Measurements from ENCODE around the gene ADAMTSL4.
A peak's percentile ranks its signal among the peaks of the same experiment; 100 is the strongest.
"Not testable (repeated sequence)": the region's sequence is repeated elsewhere in the genome, so short reads cannot be mapped to it uniquely, and the experiment has no call there.

Gene ADAMTSL4

GRCh38 chr1:150568594-150568966, 19.4 kb downstream of the ADAMTSL4 start:
- DNase-seq, result no peak

- DNase-seq, result no peak
Measured at GRCh38 chr1:150572918-150573647, 23.9 kb downstream of the ADAMTSL4 start.

GRCh38 chr1:150573648-150574071, 24.5 kb downstream of the ADAMTSL4 start:
- not testable (repeated sequence) for DNase-seq

DNA sequence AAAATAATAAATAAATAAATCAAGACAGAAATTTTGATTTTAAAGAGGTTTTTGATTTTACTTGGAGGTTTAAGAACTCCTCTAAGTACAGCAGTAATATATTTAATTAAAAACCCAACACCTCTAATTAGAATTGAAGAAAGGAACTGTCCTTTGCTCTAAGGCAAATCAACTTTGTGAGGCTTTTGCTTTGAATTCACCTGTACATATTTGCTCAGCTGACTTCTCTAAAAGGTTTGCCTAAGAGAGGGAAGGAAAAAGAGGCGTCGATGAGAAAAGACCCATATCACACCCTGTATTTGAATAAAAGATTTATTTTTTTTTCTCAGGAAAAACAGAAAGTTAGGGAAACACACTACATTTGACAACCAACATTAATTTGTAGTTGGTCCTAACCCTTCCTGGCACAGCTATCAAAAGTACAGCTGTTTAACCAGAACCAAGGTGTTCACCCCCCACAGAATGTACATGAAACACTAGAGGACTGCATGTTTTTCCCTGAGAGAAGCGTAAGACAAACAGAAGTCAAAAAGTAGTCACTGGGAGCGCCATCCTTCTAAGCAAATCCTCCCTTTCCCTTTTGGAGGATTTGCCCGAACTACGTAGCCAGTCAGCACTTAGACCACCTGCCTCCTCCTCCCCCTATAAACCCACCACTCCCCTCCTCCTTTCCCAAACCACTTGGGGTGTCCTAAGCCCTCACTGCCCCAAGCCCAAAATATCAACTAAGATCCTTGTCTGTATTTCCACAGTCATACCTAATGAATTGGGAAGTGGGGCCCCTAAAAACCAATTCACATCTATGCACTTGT, 25.3 kb downstream of the ADAMTSL4 start:
- no peak for DNase-seq

GRCh38 chr1:150575072-150575489, 25.9 kb downstream of the ADAMTSL4 start:
- DNase-seq, result no peak

DNA sequence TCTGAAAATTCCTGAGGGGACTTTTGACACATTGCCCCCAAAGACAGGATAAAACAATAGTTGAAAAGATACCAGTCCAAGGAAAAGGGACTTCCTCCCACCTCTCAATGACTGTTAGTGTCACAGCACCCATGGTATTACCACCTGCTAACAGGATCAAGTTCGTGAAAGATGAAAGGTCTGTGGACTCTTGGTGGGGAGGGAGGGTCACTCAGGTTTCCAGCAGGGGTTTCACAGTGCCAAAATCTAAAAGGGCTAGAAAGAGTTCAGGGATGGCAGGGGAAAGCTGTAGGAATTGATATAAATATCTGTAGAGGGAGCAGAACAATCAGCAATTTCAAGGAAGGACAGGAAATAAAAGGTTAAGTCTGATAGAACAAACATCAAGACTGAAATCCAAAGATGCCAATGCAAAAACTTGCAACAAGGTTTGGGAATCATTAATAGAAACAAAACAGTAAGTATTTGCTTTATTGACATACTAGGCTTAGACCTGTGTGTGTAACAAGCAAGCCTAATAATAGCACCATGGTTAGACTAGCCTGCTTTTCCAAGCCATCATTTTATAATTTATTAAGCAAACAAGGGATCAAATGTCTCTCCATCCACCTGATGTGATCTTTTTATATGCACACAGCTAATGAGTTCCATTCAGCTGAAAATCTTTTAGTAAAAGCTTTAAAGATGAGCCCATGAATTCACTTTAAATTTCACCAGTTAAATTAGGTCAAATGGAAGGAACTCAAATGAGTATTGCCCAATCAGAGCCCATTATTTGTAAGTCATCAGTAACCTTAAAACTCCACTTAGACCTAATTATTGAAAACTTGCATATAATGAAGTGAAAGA, 26.5 kb downstream of the ADAMTSL4 start:
- DNase-seq, result peak in 1 of 2 experiments; percentile 50

DNA sequence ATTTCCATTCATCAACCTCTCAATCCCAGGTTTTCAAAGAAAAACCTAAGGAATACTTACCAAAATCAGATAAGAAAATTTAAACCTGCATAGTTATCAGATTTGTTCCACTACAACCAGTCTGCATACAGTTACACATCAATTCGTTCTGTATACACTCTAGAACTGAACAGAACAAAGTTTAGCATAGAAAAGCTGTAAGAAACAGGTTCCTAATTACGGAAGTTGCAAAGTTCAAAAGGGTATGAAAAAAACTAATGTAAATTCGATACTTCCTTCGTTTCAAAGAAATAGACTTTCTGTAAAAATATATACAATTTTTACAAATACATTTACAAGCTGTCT, 27.1 kb downstream of the ADAMTSL4 start:
- no peak for DNase-seq

DNA sequence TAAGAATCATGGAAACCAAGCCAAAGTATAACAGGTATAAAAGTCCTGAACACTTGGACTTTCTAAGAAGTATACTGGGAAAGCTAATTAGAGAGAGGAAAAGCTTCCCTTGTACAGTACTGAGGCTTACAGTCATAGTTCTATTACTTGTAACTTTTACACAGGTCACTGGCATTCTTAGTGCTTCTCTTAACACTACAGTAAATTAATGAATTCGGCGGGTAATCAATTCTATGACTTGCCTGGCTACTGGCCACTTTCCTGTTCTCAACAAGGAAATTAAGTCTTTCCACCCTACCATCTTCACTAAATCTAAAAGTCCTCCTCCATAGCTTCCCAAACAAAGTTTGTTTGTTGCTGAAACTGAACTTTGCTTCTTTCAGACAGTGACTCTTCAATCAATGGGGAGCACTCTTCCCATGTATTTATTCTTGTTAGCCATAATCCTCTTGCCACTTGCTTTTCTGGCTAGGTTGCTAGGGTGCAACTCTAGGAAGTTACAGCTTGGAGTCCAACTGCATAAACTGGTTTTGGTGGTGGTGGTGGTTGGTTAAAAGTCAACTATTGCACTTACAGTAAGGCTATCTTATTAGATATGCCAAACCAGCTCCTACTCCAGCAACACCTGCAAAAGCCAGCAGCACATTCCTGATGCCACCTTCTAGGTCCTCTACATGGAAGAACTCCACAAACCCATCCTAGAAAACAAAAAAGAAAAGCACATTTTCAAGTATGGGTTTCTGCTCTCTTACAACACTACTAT, 27.8 kb downstream of the ADAMTSL4 start:
- no peak for DNase-seq

DNA sequence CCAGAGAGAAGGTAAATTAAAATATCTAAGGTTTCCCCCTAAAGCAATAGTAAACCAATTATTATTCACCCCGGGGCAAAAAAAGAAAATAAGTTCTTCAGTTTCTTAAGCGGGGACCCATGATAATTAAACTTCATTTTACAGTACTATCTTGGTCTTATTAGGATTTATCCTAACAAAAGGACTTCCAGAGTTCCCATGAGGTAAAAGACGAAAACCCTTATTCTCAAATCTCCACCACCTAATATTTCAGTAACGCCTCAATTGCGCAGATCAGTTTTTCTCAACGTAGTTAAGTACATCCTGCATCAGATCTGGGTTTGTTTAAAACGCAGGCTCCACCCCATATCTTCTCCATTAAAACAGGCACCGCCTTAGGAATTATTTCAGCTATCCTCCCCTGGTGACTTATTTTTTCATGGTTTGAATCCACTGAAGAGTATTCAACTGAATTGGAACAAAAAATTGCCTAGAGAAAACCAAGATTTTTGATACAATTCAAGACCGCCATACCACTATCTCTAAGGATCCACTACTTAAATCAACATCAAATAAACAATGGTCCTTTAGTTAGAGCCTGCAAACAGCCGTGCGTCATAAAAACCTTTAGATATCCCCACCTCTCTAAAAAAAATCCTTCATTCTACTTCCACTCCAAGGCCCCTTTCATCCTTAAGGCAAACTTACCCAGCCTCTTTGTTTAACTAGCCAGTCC, 28.5 kb downstream of the ADAMTSL4 start:
- DNase-seq, result peak; percentile 30 to 33

DNA sequence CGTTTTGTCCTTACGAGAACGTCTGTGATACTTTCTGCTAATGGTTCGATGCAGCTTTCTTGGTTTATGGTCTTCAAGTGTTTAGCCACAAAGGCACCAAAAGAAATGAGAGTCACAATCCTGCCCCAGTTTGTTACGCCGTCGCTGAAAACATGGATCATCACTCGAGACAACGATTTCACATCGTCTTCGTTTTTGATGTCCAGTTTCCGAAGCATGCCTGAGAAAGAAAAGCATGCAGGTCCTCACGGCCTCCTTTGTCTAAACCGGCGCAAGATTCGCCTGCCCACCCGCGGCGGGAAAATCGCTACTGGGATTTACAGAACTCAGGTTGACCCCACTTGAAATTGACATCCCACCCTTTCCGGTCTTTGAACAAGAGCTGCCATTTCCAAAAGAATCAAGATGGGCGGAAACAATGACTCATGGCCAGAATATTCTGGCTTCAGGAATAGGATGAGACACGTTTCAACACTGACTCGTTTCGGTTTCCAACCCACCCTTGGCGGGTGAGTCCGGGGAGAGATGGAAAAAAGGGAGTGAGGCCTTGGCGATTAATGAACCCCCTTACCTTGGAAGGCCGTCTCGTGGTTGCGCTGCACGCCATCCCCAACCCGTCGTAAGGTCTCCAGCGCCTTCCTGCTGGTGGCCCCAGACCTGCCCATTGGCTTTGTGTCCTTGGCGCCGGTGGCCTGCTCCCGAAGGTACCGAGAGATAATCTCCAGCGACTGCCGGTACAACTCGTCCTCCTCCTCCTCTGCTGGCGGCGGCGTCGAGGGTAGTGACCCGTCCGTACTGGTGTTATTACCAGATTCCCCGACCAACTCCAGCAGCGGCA, 29.3 kb downstream of the ADAMTSL4 start:
- peak; percentile 64 to 81 for DNase-seq

DNA sequence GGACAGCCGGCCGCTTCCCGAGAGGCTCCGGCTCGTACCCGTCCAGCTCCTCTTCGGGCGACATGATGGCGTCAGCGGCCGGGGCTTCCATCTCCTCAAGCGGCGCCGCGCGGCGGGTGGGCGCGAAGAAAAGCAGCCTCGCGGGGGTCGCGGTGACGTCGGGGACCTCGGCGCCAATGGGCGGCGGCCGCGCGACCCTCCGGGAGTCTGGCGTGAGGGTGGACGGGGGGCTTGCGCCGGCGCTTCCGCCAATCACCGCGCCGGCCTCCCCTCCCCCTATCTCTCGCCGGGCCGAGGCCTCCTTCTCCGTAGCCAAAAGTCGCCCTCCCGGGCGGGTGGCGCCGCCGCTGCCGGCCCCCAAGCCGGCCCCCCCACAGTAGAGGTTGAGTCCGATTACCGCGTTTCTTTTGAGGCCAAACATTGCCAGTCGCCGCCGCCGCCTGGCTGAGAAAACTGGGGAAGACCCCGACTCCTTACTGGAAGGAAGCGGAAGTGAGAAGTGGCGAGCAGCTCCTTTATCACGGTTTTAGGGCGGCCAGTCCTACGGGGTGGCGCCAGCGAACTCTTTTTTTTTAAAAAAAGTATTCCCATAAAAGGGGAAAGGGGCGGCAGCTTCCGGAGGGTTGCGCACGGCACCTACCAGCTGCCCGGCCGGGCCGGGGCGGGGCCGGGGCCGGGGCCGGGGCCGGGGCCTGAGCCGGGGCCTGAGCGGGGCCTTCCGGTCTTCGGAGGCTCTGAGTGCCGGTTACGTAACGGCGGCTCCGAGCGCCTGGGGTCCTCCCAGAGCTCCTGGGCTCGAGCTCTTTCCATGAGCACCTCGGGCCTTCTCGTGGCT, 30.1 kb downstream of the ADAMTSL4 start, which contains the start of gene MCL1:
MCL1 (minus strand) TSS at position 501 of the 835 bp plus-strand sequence; CDS start at position 421, 80 bp downstream.
- DNase-seq, result peak; percentile 98 to 99

- no peak for DNase-seq
Measured at GRCh38 chr1:150579945-150580642, 30.9 kb downstream of the ADAMTSL4 start.

GRCh38 chr1:150580966-150581365, 31.8 kb downstream of the ADAMTSL4 start:
- DNase-seq, result not testable (repeated sequence)

DNA sequence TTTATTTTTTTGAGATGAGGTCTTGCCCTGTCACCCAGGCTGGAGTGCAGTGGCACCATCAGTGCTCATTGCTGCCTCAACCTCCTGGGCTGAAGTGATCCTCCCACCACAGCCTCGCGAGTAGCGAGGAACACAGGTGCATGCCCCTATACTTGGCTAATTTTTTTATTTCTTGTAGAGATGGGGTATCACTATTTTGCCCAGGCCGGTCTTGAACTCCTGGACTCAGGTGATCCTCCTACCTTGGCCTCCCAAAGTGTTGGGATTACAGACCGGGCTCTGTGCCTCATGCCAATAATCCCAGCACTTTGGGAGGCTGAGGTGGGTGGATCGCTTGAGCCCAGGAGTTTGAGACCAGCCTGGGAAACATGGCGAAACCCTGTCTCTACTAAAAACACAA, 32.2 kb downstream of the ADAMTSL4 start:
- not testable (repeated sequence) for DNase-seq

- not testable (repeated sequence) for DNase-seq
Measured at GRCh38 chr1:150581962-150582361, 32.8 kb downstream of the ADAMTSL4 start.

- DNase-seq, result no peak
Measured at GRCh38 chr1:150582371-150582770, 33.2 kb downstream of the ADAMTSL4 start.

- DNase-seq, result no peak
Measured at GRCh38 chr1:150596095-150596892, 47.1 kb downstream of the ADAMTSL4 start.

- peak in 1 of 2 experiments; percentile 17 for DNase-seq
Measured at GRCh38 chr1:150596976-150597375, 47.8 kb downstream of the ADAMTSL4 start.

All from NCI-H2081 (cell line).